WTC11 (cell line): ENCODE results near the gene GOLGA8B. TPM values are rescaled to one million over a fixed set of nuclear protein-coding genes. Genes with fewer than 3 reads are reported as not detected.

Experiments used
- ATAC-seq: fragments of 200-7000 bp; cut with Tn5 transposase; 2 replicates; pipeline ENCODE4 v1.10.0; 2021; ENCODE audit warnings: mild to moderate bottlenecking, moderate library complexity
- CTCF ChIA-PET: fragments of 300-600 bp; sonication (Branson Sonifier 250); formaldehyde crosslinking; loops from one replicate; lab custom pipeline; 2021; ENCODE audit warnings: antibody characterized with exemption; lab: Charles Lee
- POLR2A ChIA-PET: fragments of 350-600 bp; sonication (Branson Sonifier 250); formaldehyde crosslinking; loops from one replicate; lab custom pipeline; 2021; ENCODE audit warnings: antibody characterized with exemption; lab: Charles Lee
- DNase-seq: peaks from one replicate; pipeline ENCODE4 v3.0.0; 2021; ENCODE audit warnings: low spot score
- H3K27ac Mint-ChIP-seq: 2 replicates; pipeline ENCODE4 v1.8.0; 2021; ENCODE audit warnings: mixed read lengths
- H3K27me3 Mint-ChIP-seq: 2 replicates; pipeline ENCODE4 v1.8.0; 2021; ENCODE audit warnings: low read depth, mild to moderate bottlenecking, moderate library complexity, mixed read lengths
- H3K36me3 Mint-ChIP-seq: 2 replicates; pipeline ENCODE4 v1.8.0; 2021; ENCODE audit warnings: mixed read lengths
- H3K4me1 Mint-ChIP-seq: 2 replicates; pipeline ENCODE4 v1.8.0; 2022; ENCODE audit warnings: mixed read lengths
- H3K4me3 Mint-ChIP-seq: 2 replicates; pipeline ENCODE4 v1.8.0; 2021; ENCODE audit warnings: mild to moderate bottlenecking, moderate library complexity, mixed read lengths
- H3K9me3 Mint-ChIP-seq: 2 replicates; pipeline ENCODE4 v1.8.0; 2021; ENCODE audit warnings: mixed read lengths
- AR ChIP-seq: fragments of 250-450 bp; sonication (Bioruptor Pico); IDR thresholded peaks from 2 replicates; pipeline ENCODE4 v1.9.0; 2021; ENCODE audit warnings: mild to moderate bottlenecking
- ATF1 ChIP-seq: sonication (generic); formaldehyde crosslinking; IDR thresholded peaks from 2 replicates; pipeline ENCODE4 v1.8.1; 2023; ENCODE audit warnings: mild to moderate bottlenecking, moderate library complexity, missing genetic modification reagents
- ATF2 ChIP-seq: sonication (generic); formaldehyde crosslinking; IDR thresholded peaks from 2 replicates; pipeline ENCODE4 v1.8.1; 2022; ENCODE audit warnings: low read depth, missing genetic modification reagents, borderline replicate concordance
- E2F4 ChIP-seq: sonication (generic); formaldehyde crosslinking; IDR thresholded peaks from 2 replicates; pipeline ENCODE4 v1.8.1; 2022; ENCODE audit warnings: low read depth, mild to moderate bottlenecking, moderate library complexity, missing genetic modification reagents, borderline replicate concordance
- ELF4 ChIP-seq: sonication (generic); formaldehyde crosslinking; IDR thresholded peaks from 2 replicates; pipeline ENCODE4 v1.8.1; 2022; ENCODE audit warnings: low read depth, mild to moderate bottlenecking, moderate library complexity, missing genetic modification reagents
- ERG ChIP-seq: fragments of 250-450 bp; sonication (Bioruptor Pico); IDR thresholded peaks from 2 replicates; pipeline ENCODE4 v1.8.0; 2021; ENCODE audit warnings: mild to moderate bottlenecking
- GABPB1 ChIP-seq: sonication (generic); formaldehyde crosslinking; IDR thresholded peaks from 2 replicates; pipeline ENCODE4 v1.8.1; 2023; ENCODE audit warnings: mild to moderate bottlenecking, missing genetic modification reagents
- GRHL2 ChIP-seq: fragments of 250-450 bp; sonication (Bioruptor Pico); IDR thresholded peaks from 2 replicates; pipeline ENCODE4 v1.8.0; 2022; ENCODE audit warnings: mild to moderate bottlenecking, moderate library complexity; ENCODE audit not compliant: insufficient replicate concordance, severe bottlenecking
- HMGXB4 ChIP-seq: sonication (generic); formaldehyde crosslinking; IDR thresholded peaks from 2 replicates; pipeline ENCODE4 v1.8.1; 2023; ENCODE audit warnings: mild to moderate bottlenecking, moderate library complexity, missing genetic modification reagents
- IRF2 ChIP-seq: sonication (generic); formaldehyde crosslinking; IDR thresholded peaks from 2 replicates; pipeline ENCODE4 v1.8.0; 2022; ENCODE audit warnings: low read depth, missing genetic modification reagents, borderline replicate concordance
- MXD4 ChIP-seq: fragments of 250-450 bp; sonication (Bioruptor Pico); IDR thresholded peaks from 2 replicates; pipeline ENCODE4 v1.8.0; 2021; ENCODE audit warnings: mild to moderate bottlenecking, moderate library complexity, borderline replicate concordance
- MYBL2 ChIP-seq: sonication (generic); formaldehyde crosslinking; IDR thresholded peaks from 2 replicates; pipeline ENCODE4 v1.8.1; 2023; ENCODE audit warnings: mild to moderate bottlenecking, moderate library complexity, missing genetic modification reagents
- NR1H2 ChIP-seq: sonication (generic); formaldehyde crosslinking; IDR thresholded peaks from 2 replicates; pipeline ENCODE4 v1.9.0; 2021; ENCODE audit warnings: mild to moderate bottlenecking, moderate library complexity, missing genetic modification reagents
- SOX15 ChIP-seq: fragments of 250-450 bp; sonication (Bioruptor Pico); IDR thresholded peaks from 2 replicates; pipeline ENCODE4 v1.9.0; 2021; ENCODE audit warnings: mild to moderate bottlenecking
- USF1 ChIP-seq: sonication (generic); formaldehyde crosslinking; IDR thresholded peaks from 2 replicates; pipeline ENCODE4 v1.8.0; 2022; ENCODE audit warnings: mild to moderate bottlenecking, missing genetic modification reagents
- ZNF396 ChIP-seq: fragments of 250-450 bp; sonication (Bioruptor Pico); IDR thresholded peaks from 2 replicates; pipeline ENCODE4 v1.8.0; 2021; ENCODE audit warnings: mild to moderate bottlenecking, moderate library complexity, borderline replicate concordance
- ZNF423 ChIP-seq: fragments of 250-450 bp; sonication (Bioruptor Pico); IDR thresholded peaks from 2 replicates; pipeline ENCODE4 v2.1.2; 2022; ENCODE audit warnings: mild to moderate bottlenecking, moderate library complexity
- ZNF532 ChIP-seq: fragments of 250-450 bp; sonication (Bioruptor Pico); IDR thresholded peaks from 2 replicates; pipeline ENCODE4 v1.9.0; 2021; ENCODE audit warnings: mild to moderate bottlenecking, borderline replicate concordance
- ZNF671 ChIP-seq: fragments of 250-450 bp; sonication (Bioruptor Pico); IDR thresholded peaks from 2 replicates; pipeline ENCODE4 v1.8.0; 2021; ENCODE audit warnings: mild to moderate bottlenecking
- ZSCAN18 ChIP-seq: fragments of 250-450 bp; sonication (Bioruptor Pico); IDR thresholded peaks from 2 replicates; pipeline ENCODE4 v2.1.2; 2022; ENCODE audit warnings: mild to moderate bottlenecking, moderate library complexity
- total RNA-seq: library from RNA; stranded (reverse); gene quantifications from 3 replicates; pipeline ENCODE4 v1.2.3, GENCODE V29; 2021

The GOLGA8B gene
- total RNA-seq, 1 experiment from 2014 or later: 29.0 TPM

- no peaks in the 10 kb centered on the region for H3K36me3 Mint-ChIP-seq
- ChIA-PET POLR2A (interaction anchor here (0.7 kb wide), 1 partner anchor 791 kb away, joined by 3 read pairs; no protein-coding TSS in a partner anchor), CTCF (interaction anchor here (0.7 kb wide), 1 partner anchor 11 kb away, joined by 3 read pairs; no protein-coding TSS in a partner anchor)
- DNase-seq: no peak
- TF ChIP-seq MYBL2 (CRISPR knock-in tag): no peak
- no peak for TF ChIP-seq ERG
- TF ChIP-seq SOX15 (CRISPR knock-in tag): no peak
- no peak for TF ChIP-seq ZNF532 (CRISPR knock-in tag)
- no peak for TF ChIP-seq NR1H2 (CRISPR knock-in tag)
- no peak for TF ChIP-seq MXD4 (CRISPR knock-in tag)
- no peak for TF ChIP-seq USF1 (CRISPR knock-in tag)
- TF ChIP-seq ELF4 (CRISPR knock-in tag): no peak
- TF ChIP-seq ZNF423 (CRISPR knock-in tag): no peak
- no peak for TF ChIP-seq GRHL2 (CRISPR knock-in tag)
- no peak for TF ChIP-seq IRF2 (CRISPR knock-in tag)
- TF ChIP-seq GABPB1 (CRISPR knock-in tag): no peak
- no peak for TF ChIP-seq ZSCAN18 (CRISPR knock-in tag)
- no peak for TF ChIP-seq HMGXB4 (CRISPR knock-in tag)
- TF ChIP-seq AR (CRISPR knock-in tag): no peak
- no peak for TF ChIP-seq ATF2
- no peak for TF ChIP-seq ATF1
- TF ChIP-seq ZNF396 (CRISPR knock-in tag): no peak
- no peak for TF ChIP-seq E2F4
- no peak for TF ChIP-seq ZNF671 (CRISPR knock-in tag)
- H3K9me3 Mint-ChIP-seq: no peaks in the 10 kb centered on the region
- H3K27ac Mint-ChIP-seq: no peak overlapping the region
- no peak overlapping the region for H3K4me3 Mint-ChIP-seq
- no peak for ATAC-seq
- no peaks in the 10 kb centered on the region for H3K4me1 Mint-ChIP-seq
- H3K27me3 Mint-ChIP-seq: no peaks in the 10 kb centered on the region; the same call in 1 of the 2 replicates
Measured at GRCh38 chr15:34621675-34622074, 38.2 kb upstream of the GOLGA8B start.
